Measurements from ENCODE around the gene REC114. TPM values are rescaled to one million over a fixed set of nuclear protein-coding genes. Genes with fewer than 3 reads are reported as not detected.

REC114 gene
- total and polyA plus RNA-seq, 2 experiments from 2014 or later = not detected

- TF ChIP-seq ETS1 (IDR thresholded peaks at IDR 0.05) (no peak), ZNF114 (CRISPR knock-in tag; IDR thresholded peaks at IDR 0.05) (no peak), JUNB (IDR thresholded peaks at IDR 0.05; ENCODE audit: unreplicated experiment) (no peak), POLR2AphosphoS5 (IDR thresholded peaks at IDR 0.05; ENCODE audit: low read depth) (no peak), NANOG (IDR thresholded peaks at IDR 0.05; ENCODE audit: borderline replicate concordance) (no peak), STAT1 (IDR thresholded peaks at IDR 0.05; ENCODE audit: unreplicated experiment) (no peak), ZNF462 (CRISPR knock-in tag; IDR thresholded peaks at IDR 0.05) (no peak), REST (IDR thresholded peaks at IDR 0.05; ENCODE audit: unreplicated experiment) (no peak), ZNF331 (CRISPR knock-in tag; IDR thresholded peaks at IDR 0.05; ENCODE audit: low read depth) (no peak), CTCF (conservative IDR thresholded peaks at IDR 0.05; ENCODE audit: low read depth in 2 of 2) (no peak), EZH2phosphoT487 (IDR thresholded peaks at IDR 0.05; ENCODE audit: unreplicated experiment) (no peak), CREB1 (CRISPR knock-in tag; IDR thresholded peaks at IDR 0.05; ENCODE audit: low read depth) (no peak), EZH2 (IDR thresholded peaks at IDR 0.05; ENCODE audit: low read depth, unreplicated experiment) (no peak)
- ATAC-seq (no peak), DNase-seq (ENCODE audit: low spot score) (no peak)
- Histone ChIP-seq H3K4me2 (no peak overlapping the region), H2AFZ (no peak overlapping the region), H3K27me3 (ENCODE audit: insufficient read depth) (no peaks in the 10 kb centered on the region), H4K20me1 (replicated peaks; ENCODE audit: insufficient read depth) (no peaks in the 10 kb centered on the region), H3K4me3 (no peak overlapping the region), H3F3A (replicated peaks; ENCODE audit: low read depth) (no peaks in the 10 kb centered on the region), H3K4me1 (ENCODE audit: insufficient read depth) (no peaks in the 10 kb centered on the region), H3K79me2 (replicated peaks; ENCODE audit: insufficient read depth) (no peaks in the 10 kb centered on the region), H3K36me3 (ENCODE audit: insufficient read depth) (no peaks in the 10 kb centered on the region), H3K27ac (ENCODE audit: low read depth) (no peak overlapping the region), H3K9me2 (ENCODE audit: insufficient read depth) (no peaks in the 10 kb centered on the region)
- H3K9me3 Mint-ChIP-seq = no peaks in the 10 kb centered on the region
- no peak overlapping the region for H3K4me3 Mint-ChIP-seq
- peaks cover 2% of the 10 kb centered on the region for H3K27me3 Mint-ChIP-seq (ENCODE audit: insufficient read depth, low read depth, poor library complexity)
- H3K36me3 Mint-ChIP-seq (ENCODE audit: low read depth) = no peaks in the 10 kb centered on the region
- H3K4me1 Mint-ChIP-seq = no peaks in the 10 kb centered on the region
- H3K27ac Mint-ChIP-seq = no peak overlapping the region
Measured at GRCh38 chr15:73474785-73475184, 31.8 kb downstream of the REC114 start.
